GM10248 (cell line): ENCODE data around the gene ANO1.

ENCODE experiments used
- CTCF ChIA-PET: fragments of 300-600 bp; sonication (Branson Sonifier 250); formaldehyde crosslinking; extraction: SDS; loops from one replicate; lab custom pipeline; 2021; ENCODE audit warnings: antibody characterized with exemption; lab: Yijun Ruan, JAX
- POLR2A ChIA-PET: fragments of 350-650 bp; sonication (Branson Sonifier 250); formaldehyde crosslinking; extraction: SDS; loops from one replicate; lab custom pipeline; 2020; ENCODE audit warnings: antibody characterized with exemption; lab: Yijun Ruan, JAX
- DNase-seq: peaks from one replicate; pipeline ENCODE4 v3.0.0; 2012; ENCODE audit errors: extremely low spot score
- CTCF ChIP-seq: IDR thresholded peaks from 2 replicates; pipeline ENCODE4 v1.5.1; 2012; ENCODE audit warnings: mild to moderate bottlenecking, low read depth; ENCODE audit errors: extremely low read depth, missing control alignments, control extremely low read depth

The ANO1 gene

GRCh38 chr11:70127653-70128434, 49.7 kb downstream of the ANO1 start:
- ChIA-PET POLR2A (interaction anchor here (0.6 kb wide), 1 partner anchor 27 kb away, joined by 6 read pairs; no protein-coding TSS in a partner anchor), CTCF (no interaction called here)
- no peak for DNase-seq
- TF ChIP-seq CTCF, result no peak

- no peak for TF ChIP-seq CTCF
- CTCF ChIA-PET, result no interaction called here
- no peak for DNase-seq
- POLR2A ChIA-PET, result interaction anchor here (0.6 kb wide), 1 partner anchor 27 kb away, joined by 6 read pairs; no protein-coding TSS in a partner anchor
Measured at GRCh38 chr11:70128435-70128906, 50.4 kb downstream of the ANO1 start.

- CTCF ChIA-PET, result no interaction called here
- DNase-seq, result no peak
- no peak for TF ChIP-seq CTCF
- POLR2A ChIA-PET, result no interaction called here
Measured at GRCh38 chr11:70129051-70129592, 51.0 kb downstream of the ANO1 start.

GRCh38 chr11:70130636-70131035, 52.5 kb downstream of the ANO1 start:
- TF ChIP-seq CTCF, result no peak
- DNase-seq, result no peak
- POLR2A ChIA-PET, result no interaction called here
- CTCF ChIA-PET, result no interaction called here

- ChIA-PET CTCF (interaction anchor here (1.7 kb wide), 1 partner anchor 10 kb away, joined by 5 read pairs; no protein-coding TSS in a partner anchor), POLR2A (no interaction called here)
- no peak for DNase-seq
Measured at GRCh38 chr11:70131606-70132190, 53.6 kb downstream of the ANO1 start.

GRCh38 chr11:70132641-70133040, 54.5 kb downstream of the ANO1 start:
- CTCF ChIA-PET, result interaction anchor here (1.7 kb wide), 1 partner anchor 9 kb away, joined by 5 read pairs; no protein-coding TSS in a partner anchor
- POLR2A ChIA-PET, result no interaction called here
- TF ChIP-seq CTCF, result no peak
- DNase-seq, result no peak

More at GRCh38 chr11:70131606-70132190, 53.6 kb downstream of the ANO1 start:
- TF ChIP-seq CTCF, result no peak
